ENCODE results near the gene RUNX1. TPM values are rescaled to one million over a fixed set of nuclear protein-coding genes. Genes with fewer than 3 reads are reported as not detected.

RUNX1 gene
- polyA plus RNA-seq, 1 of the 3 experiments (the other 2 are of a cell fraction) = 17.1 TPM

DNA sequence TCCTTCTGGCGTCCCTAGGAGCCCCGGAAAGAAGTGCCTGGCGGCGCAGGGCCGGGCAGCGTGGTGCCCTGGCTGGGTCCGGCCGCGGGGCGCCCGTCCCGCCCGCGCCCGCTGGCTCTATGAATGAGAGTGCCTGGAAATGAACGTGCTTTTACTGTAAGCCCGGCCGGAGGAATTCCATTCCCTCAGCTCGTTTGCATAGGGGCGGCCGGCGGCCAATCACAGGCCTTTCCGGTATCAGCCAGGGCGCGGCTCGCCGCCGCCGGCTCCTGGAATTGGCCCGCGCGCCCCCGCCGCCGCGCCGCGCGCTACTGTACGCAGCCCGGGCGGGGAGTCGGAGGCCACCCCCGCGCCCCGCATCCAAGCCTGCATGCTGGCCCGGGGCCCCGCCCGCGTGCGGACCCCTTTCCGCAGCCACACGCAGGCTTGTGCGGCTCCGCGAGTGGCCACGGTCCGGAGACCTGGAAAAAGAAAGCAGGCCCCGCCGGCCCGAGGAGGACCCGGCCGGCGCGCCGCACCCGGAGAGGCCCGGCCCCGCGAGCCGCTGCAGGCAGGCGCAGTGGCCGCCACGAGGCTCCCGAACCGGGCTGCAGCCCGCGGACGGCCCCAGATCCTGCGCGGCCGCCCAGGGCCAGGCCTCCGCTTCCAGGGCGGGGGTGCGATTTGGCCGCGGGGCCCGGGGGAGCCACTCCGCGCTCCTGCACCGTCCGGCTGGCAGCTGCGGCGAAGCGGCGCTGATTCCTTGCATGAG is 160.4 kb downstream of the RUNX1 start:
- peak overlapping the region; percentile 86 to 95 for H3K27ac ChIP-seq (ENCODE audit: low read depth in 2 of 2, low read length in 1 of 2)
- peak overlapping the region; percentile 92 for H3K9ac ChIP-seq
- 1% methylated on average over 11 of the region's 96 CpGs for WGBS (ENCODE audit: low lambda C conversion rate)
- peaks cover 54% of the 10 kb centered on the region for H3K79me2 ChIP-seq (ENCODE audit: insufficient read depth)
- peaks cover 0 to 4% of the 10 kb centered on the region in 2 experiments for H3K36me3 ChIP-seq (replicated peaks in 1 of 2; ENCODE audit: control insufficient read depth in 1 of 2, insufficient read depth in 2 of 2, low read length in 1 of 2)
- no peaks in the 10 kb centered on the region for H3K27me3 ChIP-seq (ENCODE audit: insufficient read depth)
- H3K4me1 ChIP-seq (ENCODE audit: control insufficient read depth in 1 of 2, insufficient read depth in 2 of 2, low read depth in 1 of 2, low read length in 1 of 2) = peaks cover 0 to 7% of the 10 kb centered on the region in 2 experiments; a peak in 2 of 4 replicates
- peak; percentile 93 for DNase-seq
- TF ChIP-seq SIN3A (IDR thresholded peaks at IDR 0.05; ENCODE audit: borderline replicate concordance, low read depth, low read length) (peak; percentile 64; the same call in 1 of the 2 replicates), NFIC (IDR thresholded peaks at IDR 0.05; ENCODE audit: borderline replicate concordance) (no peak), MXI1 (IDR thresholded peaks at IDR 0.05; ENCODE audit: low read depth, low read length) (peak; percentile 45), RCOR1 (IDR thresholded peaks at IDR 0.05; ENCODE audit: low read length) (peak; percentile 62; the same call in 1 of the 2 replicates), TAF1 (IDR thresholded peaks at IDR 0.05; ENCODE audit: borderline replicate concordance, low read depth, low read length) (peak; percentile 95), JUND (IDR thresholded peaks at IDR 0.05) (no peak), CHD2 (IDR thresholded peaks at IDR 0.05; ENCODE audit: low read length, partially characterized antibody) (no peak), POLR2AphosphoS5 (IDR thresholded peaks at IDR 0.05; ENCODE audit: low read depth, low read length) (peak; percentile 97), RAD21 (IDR thresholded peaks at IDR 0.05; ENCODE audit: low read length) (no peak), YY1 (IDR thresholded peaks at IDR 0.05; ENCODE audit: low read depth) (no peak), GABPA (IDR thresholded peaks at IDR 0.05; ENCODE audit: low read depth) (no peak), EZH2phosphoT487 (IDR thresholded peaks at IDR 0.05; ENCODE audit: borderline replicate concordance, low read depth) (no peak), ELF1 (IDR thresholded peaks at IDR 0.05) (peak; percentile 3; the same call in 1 of the 2 replicates)
- TF ChIP-seq, protein P1, sequence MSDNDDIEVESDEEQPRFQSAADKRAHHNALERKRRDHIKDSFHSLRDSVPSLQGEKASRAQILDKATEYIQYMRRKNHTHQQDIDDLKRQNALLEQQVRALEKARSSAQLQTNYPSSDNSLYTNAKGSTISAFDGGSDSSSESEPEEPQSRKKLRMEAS (IDR thresholded peaks at IDR 0.05; ENCODE audit: low read depth) = no peak
- TF ChIP-seq, protein P2, sequence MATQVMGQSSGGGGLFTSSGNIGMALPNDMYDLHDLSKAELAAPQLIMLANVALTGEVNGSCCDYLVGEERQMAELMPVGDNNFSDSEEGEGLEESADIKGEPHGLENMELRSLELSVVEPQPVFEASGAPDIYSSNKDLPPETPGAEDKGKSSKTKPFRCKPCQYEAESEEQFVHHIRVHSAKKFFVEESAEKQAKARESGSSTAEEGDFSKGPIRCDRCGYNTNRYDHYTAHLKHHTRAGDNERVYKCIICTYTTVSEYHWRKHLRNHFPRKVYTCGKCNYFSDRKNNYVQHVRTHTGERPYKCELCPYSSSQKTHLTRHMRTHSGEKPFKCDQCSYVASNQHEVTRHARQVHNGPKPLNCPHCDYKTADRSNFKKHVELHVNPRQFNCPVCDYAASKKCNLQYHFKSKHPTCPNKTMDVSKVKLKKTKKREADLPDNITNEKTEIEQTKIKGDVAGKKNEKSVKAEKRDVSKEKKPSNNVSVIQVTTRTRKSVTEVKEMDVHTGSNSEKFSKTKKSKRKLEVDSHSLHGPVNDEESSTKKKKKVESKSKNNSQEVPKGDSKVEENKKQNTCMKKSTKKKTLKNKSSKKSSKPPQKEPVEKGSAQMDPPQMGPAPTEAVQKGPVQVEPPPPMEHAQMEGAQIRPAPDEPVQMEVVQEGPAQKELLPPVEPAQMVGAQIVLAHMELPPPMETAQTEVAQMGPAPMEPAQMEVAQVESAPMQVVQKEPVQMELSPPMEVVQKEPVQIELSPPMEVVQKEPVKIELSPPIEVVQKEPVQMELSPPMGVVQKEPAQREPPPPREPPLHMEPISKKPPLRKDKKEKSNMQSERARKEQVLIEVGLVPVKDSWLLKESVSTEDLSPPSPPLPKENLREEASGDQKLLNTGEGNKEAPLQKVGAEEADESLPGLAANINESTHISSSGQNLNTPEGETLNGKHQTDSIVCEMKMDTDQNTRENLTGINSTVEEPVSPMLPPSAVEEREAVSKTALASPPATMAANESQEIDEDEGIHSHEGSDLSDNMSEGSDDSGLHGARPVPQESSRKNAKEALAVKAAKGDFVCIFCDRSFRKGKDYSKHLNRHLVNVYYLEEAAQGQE (IDR thresholded peaks at IDR 0.05; ENCODE audit: low read depth, low read length) = peak; percentile 66
- TF ChIP-seq, protein P3, sequence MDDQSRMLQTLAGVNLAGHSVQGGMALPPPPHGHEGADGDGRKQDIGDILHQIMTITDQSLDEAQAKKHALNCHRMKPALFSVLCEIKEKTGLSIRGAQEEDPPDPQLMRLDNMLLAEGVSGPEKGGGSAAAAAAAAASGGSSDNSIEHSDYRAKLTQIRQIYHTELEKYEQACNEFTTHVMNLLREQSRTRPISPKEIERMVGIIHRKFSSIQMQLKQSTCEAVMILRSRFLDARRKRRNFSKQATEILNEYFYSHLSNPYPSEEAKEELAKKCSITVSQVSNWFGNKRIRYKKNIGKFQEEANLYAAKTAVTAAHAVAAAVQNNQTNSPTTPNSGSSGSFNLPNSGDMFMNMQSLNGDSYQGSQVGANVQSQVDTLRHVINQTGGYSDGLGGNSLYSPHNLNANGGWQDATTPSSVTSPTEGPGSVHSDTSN (IDR thresholded peaks at IDR 0.05) = peak; percentile 44; the same call in 1 of the 2 replicates
- TF ChIP-seq, protein P4, sequence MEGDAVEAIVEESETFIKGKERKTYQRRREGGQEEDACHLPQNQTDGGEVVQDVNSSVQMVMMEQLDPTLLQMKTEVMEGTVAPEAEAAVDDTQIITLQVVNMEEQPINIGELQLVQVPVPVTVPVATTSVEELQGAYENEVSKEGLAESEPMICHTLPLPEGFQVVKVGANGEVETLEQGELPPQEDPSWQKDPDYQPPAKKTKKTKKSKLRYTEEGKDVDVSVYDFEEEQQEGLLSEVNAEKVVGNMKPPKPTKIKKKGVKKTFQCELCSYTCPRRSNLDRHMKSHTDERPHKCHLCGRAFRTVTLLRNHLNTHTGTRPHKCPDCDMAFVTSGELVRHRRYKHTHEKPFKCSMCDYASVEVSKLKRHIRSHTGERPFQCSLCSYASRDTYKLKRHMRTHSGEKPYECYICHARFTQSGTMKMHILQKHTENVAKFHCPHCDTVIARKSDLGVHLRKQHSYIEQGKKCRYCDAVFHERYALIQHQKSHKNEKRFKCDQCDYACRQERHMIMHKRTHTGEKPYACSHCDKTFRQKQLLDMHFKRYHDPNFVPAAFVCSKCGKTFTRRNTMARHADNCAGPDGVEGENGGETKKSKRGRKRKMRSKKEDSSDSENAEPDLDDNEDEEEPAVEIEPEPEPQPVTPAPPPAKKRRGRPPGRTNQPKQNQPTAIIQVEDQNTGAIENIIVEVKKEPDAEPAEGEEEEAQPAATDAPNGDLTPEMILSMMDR (IDR thresholded peaks at IDR 0.05) = no peak
- TF ChIP-seq, protein P5, sequence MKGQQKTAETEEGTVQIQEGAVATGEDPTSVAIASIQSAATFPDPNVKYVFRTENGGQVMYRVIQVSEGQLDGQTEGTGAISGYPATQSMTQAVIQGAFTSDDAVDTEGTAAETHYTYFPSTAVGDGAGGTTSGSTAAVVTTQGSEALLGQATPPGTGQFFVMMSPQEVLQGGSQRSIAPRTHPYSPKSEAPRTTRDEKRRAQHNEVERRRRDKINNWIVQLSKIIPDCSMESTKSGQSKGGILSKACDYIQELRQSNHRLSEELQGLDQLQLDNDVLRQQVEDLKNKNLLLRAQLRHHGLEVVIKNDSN (IDR thresholded peaks at IDR 0.05; ENCODE audit: borderline replicate concordance, low read depth) = no peak
- TF ChIP-seq, protein P6, sequence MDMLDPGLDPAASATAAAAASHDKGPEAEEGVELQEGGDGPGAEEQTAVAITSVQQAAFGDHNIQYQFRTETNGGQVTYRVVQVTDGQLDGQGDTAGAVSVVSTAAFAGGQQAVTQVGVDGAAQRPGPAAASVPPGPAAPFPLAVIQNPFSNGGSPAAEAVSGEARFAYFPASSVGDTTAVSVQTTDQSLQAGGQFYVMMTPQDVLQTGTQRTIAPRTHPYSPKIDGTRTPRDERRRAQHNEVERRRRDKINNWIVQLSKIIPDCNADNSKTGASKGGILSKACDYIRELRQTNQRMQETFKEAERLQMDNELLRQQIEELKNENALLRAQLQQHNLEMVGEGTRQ (IDR thresholded peaks at IDR 0.05; ENCODE audit: borderline replicate concordance, low read depth, low read length) = no peak
- H4K20me1 ChIP-seq (ENCODE audit: insufficient read depth) = peaks cover 21% of the 10 kb centered on the region
- H3K4me2 ChIP-seq = peak overlapping the region; percentile 94
- no peaks in the 10 kb centered on the region for H3K9me2 ChIP-seq
- ChIA-PET POLR2A (no interaction called here), CTCF (interaction anchor here (0.6 to 4.7 kb wide), 13 partner anchors 8 to 1140 kb away, joined by 3 to 15 read pairs (median 6); no protein-coding TSS in a partner anchor)
- peaks cover 13% of the 10 kb centered on the region for H3F3A ChIP-seq (replicated peaks; ENCODE audit: insufficient read depth)
- H3K4me3 ChIP-seq (ENCODE audit: low read depth in 2 of 2, low read length in 1 of 2) = peak overlapping the region; percentile 81
- H3K9me3 ChIP-seq = no peaks in the 10 kb centered on the region
- H2AFZ ChIP-seq (ENCODE audit: low read depth) = no peak overlapping the region
